IPS-18a (cell line): ENCODE data around the gene BPIFA2.

Source experiments
- H3K27ac ChIP-seq: one replicate; pipeline ENCODE4 v1.5.1; 2013; ENCODE audit warnings: low read length
- H3K27me3 ChIP-seq: one replicate; pipeline ENCODE4 v1.6.1; 2013; ENCODE audit warnings: mild to moderate bottlenecking, low read length; ENCODE audit not compliant: control insufficient read depth, insufficient read depth
- H3K36me3 ChIP-seq: one replicate; pipeline ENCODE4 v1.6.1; 2013; ENCODE audit warnings: low read depth, low read length; ENCODE audit not compliant: control insufficient read depth
- H3K4me1 ChIP-seq: one replicate; pipeline ENCODE4 v1.6.1; 2013; ENCODE audit warnings: low read depth, low read length; ENCODE audit not compliant: control insufficient read depth
- H3K4me3 ChIP-seq: one replicate; pipeline ENCODE4 v1.5.1; 2013; ENCODE audit warnings: low read length
- H3K9ac ChIP-seq: one replicate; pipeline ENCODE4 v1.6.1; 2013; ENCODE audit warnings: mild to moderate bottlenecking, low read length, moderate library complexity
- H3K9me3 ChIP-seq: one replicate; pipeline ENCODE4 v1.6.1; 2013; ENCODE audit warnings: low read depth, low read length; ENCODE audit not compliant: control insufficient read depth

Gene BPIFA2

GRCh38 chr20:33162313-33162712, 5.6 kb upstream of the BPIFA2 start:
- H3K9ac ChIP-seq, result no peak overlapping the region
- H3K4me3 ChIP-seq, result no peak overlapping the region
- no peaks in the 10 kb centered on the region for H3K9me3 ChIP-seq
- H3K27ac ChIP-seq, result no peak overlapping the region
- H3K4me1 ChIP-seq, result no peaks in the 10 kb centered on the region
- H3K36me3 ChIP-seq, result no peaks in the 10 kb centered on the region
- no peaks in the 10 kb centered on the region for H3K27me3 ChIP-seq

- Histone ChIP-seq H3K9ac (no peak overlapping the region), H3K27me3 (no peaks in the 10 kb centered on the region), H3K4me1 (no peaks in the 10 kb centered on the region), H3K4me3 (no peak overlapping the region), H3K36me3 (no peaks in the 10 kb centered on the region), H3K27ac (no peak overlapping the region), H3K9me3 (no peaks in the 10 kb centered on the region)
Measured at GRCh38 chr20:33162753-33163152, 5.2 kb upstream of the BPIFA2 start.

- Histone ChIP-seq H3K4me3 (no peak overlapping the region), H3K4me1 (no peaks in the 10 kb centered on the region), H3K36me3 (no peaks in the 10 kb centered on the region), H3K27ac (no peak overlapping the region), H3K9me3 (peaks cover 5% of the 10 kb centered on the region), H3K9ac (no peak overlapping the region), H3K27me3 (no peaks in the 10 kb centered on the region)
Measured at GRCh38 chr20:33163856-33164762, 3.9 kb upstream of the BPIFA2 start.

GRCh38 chr20:33164763-33165095, 3.2 kb upstream of the BPIFA2 start:
- H3K4me3 ChIP-seq, result no peak overlapping the region
- no peaks in the 10 kb centered on the region for H3K27me3 ChIP-seq
- no peaks in the 10 kb centered on the region for H3K36me3 ChIP-seq
- no peak overlapping the region for H3K9ac ChIP-seq
- peaks cover 7% of the 10 kb centered on the region for H3K9me3 ChIP-seq
- no peaks in the 10 kb centered on the region for H3K4me1 ChIP-seq
- H3K27ac ChIP-seq, result no peak overlapping the region

- no peak overlapping the region for H3K9ac ChIP-seq
- no peaks in the 10 kb centered on the region for H3K27me3 ChIP-seq
- no peaks in the 10 kb centered on the region for H3K36me3 ChIP-seq
- H3K9me3 ChIP-seq, result peaks cover 7% of the 10 kb centered on the region
- no peaks in the 10 kb centered on the region for H3K4me1 ChIP-seq
- H3K27ac ChIP-seq, result no peak overlapping the region
- no peak overlapping the region for H3K4me3 ChIP-seq
Measured at GRCh38 chr20:33165416-33166055, 2.4 kb upstream of the BPIFA2 start.

- no peaks in the 10 kb centered on the region for H3K36me3 ChIP-seq
- no peaks in the 10 kb centered on the region for H3K27me3 ChIP-seq
- H3K27ac ChIP-seq, result no peak overlapping the region
- no peaks in the 10 kb centered on the region for H3K4me1 ChIP-seq
- no peak overlapping the region for H3K9ac ChIP-seq
- H3K9me3 ChIP-seq, result peaks cover 9% of the 10 kb centered on the region
- no peak overlapping the region for H3K4me3 ChIP-seq
Measured at GRCh38 chr20:33166533-33167113, 1.3 kb upstream of the BPIFA2 start.

- no peaks in the 10 kb centered on the region for H3K27me3 ChIP-seq
- H3K36me3 ChIP-seq, result no peaks in the 10 kb centered on the region
- no peak overlapping the region for H3K27ac ChIP-seq
- H3K9ac ChIP-seq, result no peak overlapping the region
- no peaks in the 10 kb centered on the region for H3K4me1 ChIP-seq
- no peak overlapping the region for H3K4me3 ChIP-seq
- peaks cover 9% of the 10 kb centered on the region for H3K9me3 ChIP-seq
Measured at GRCh38 chr20:33169176-33169794, 1.3 kb downstream of the BPIFA2 start.

- Histone ChIP-seq H3K9me3 (peaks cover 9% of the 10 kb centered on the region), H3K27me3 (no peaks in the 10 kb centered on the region), H3K9ac (no peak overlapping the region), H3K4me3 (no peak overlapping the region), H3K36me3 (no peaks in the 10 kb centered on the region), H3K4me1 (no peaks in the 10 kb centered on the region), H3K27ac (no peak overlapping the region)
Measured at GRCh38 chr20:33172781-33173180, 4.8 kb downstream of the BPIFA2 start.

- no peaks in the 10 kb centered on the region for H3K27me3 ChIP-seq
- peaks cover 5% of the 10 kb centered on the region for H3K4me1 ChIP-seq
- peaks cover 2% of the 10 kb centered on the region for H3K9me3 ChIP-seq
- H3K4me3 ChIP-seq, result no peak overlapping the region
- H3K36me3 ChIP-seq, result no peaks in the 10 kb centered on the region
- no peak overlapping the region for H3K9ac ChIP-seq
- H3K27ac ChIP-seq, result no peak overlapping the region
Measured at GRCh38 chr20:33175123-33175522, 7.2 kb downstream of the BPIFA2 start.

GRCh38 chr20:33176101-33176500, 8.1 kb downstream of the BPIFA2 start:
- no peaks in the 10 kb centered on the region for H3K27me3 ChIP-seq
- no peak overlapping the region for H3K9ac ChIP-seq
- no peak overlapping the region for H3K4me3 ChIP-seq
- peaks cover 5% of the 10 kb centered on the region for H3K4me1 ChIP-seq
- no peaks in the 10 kb centered on the region for H3K36me3 ChIP-seq
- H3K27ac ChIP-seq, result no peak overlapping the region
- peaks cover 1% of the 10 kb centered on the region for H3K9me3 ChIP-seq

- Histone ChIP-seq H3K36me3 (no peaks in the 10 kb centered on the region), H3K27ac (no peak overlapping the region), H3K9ac (no peak overlapping the region), H3K9me3 (no peaks in the 10 kb centered on the region), H3K4me1 (peaks cover 5% of the 10 kb centered on the region), H3K27me3 (no peaks in the 10 kb centered on the region), H3K4me3 (no peak overlapping the region)
Measured at GRCh38 chr20:33177866-33178265, 9.9 kb downstream of the BPIFA2 start.
